ENCODE measurements around the gene CPNE1.

CPNE1 gene

GRCh38 chr20:35619196-35620095 lies 45.3 kb downstream of the CPNE1 start:
- Histone ChIP-seq H3K9me3 (ENCODE audit: control insufficient read depth, low read length) (no peaks in the 10 kb centered on the region), H3K4me3 (ENCODE audit: extremely low read depth, insufficient read depth, low read length, poor library complexity, severe bottlenecking) (peak overlapping the region; percentile 39), H3K4me1 (ENCODE audit: control insufficient read depth, insufficient read depth, low read length, poor library complexity, severe bottlenecking) (peaks cover 8% of the 10 kb centered on the region), H3K27ac (ENCODE audit: low read depth, low read length, severe bottlenecking) (peak overlapping the region; percentile 23), H3K36me3 (ENCODE audit: control insufficient read depth, insufficient read depth, low read length) (peaks cover 17% of the 10 kb centered on the region)
- WGBS, 2 experiments (ENCODE audit: insufficient coverage in 2 of 2) = 4 to 8% methylated on average over 40 to 45 of the region's 49 CpGs

- H3K36me3 ChIP-seq (ENCODE audit: control insufficient read depth, insufficient read depth, low read length) = peaks cover 12% of the 10 kb centered on the region
- H3K4me1 ChIP-seq (ENCODE audit: control insufficient read depth, insufficient read depth, low read length, poor library complexity, severe bottlenecking) = peaks cover 8% of the 10 kb centered on the region
- H3K9me3 ChIP-seq (ENCODE audit: control insufficient read depth, low read length) = no peaks in the 10 kb centered on the region
- WGBS, 2 experiments (ENCODE audit: insufficient coverage in 2 of 2) = 33 to 41% methylated on average over 25 to 26 of the region's 35 CpGs
- H3K27ac ChIP-seq (ENCODE audit: low read depth, low read length, severe bottlenecking) = no peak overlapping the region
- H3K4me3 ChIP-seq (ENCODE audit: extremely low read depth, insufficient read depth, low read length, poor library complexity, severe bottlenecking) = peak overlapping the region; percentile 39
Measured at GRCh38 chr20:35618263-35619131, 46.2 kb downstream of the CPNE1 start.

- 23 to 26% methylated on average over 16 to 20 of the region's 22 CpGs for WGBS, 2 experiments (ENCODE audit: insufficient coverage in 2 of 2)
- Histone ChIP-seq H3K9me3 (ENCODE audit: control insufficient read depth, low read length) (no peaks in the 10 kb centered on the region), H3K36me3 (ENCODE audit: control insufficient read depth, insufficient read depth, low read length) (peaks cover 12% of the 10 kb centered on the region), H3K27ac (ENCODE audit: low read depth, low read length, severe bottlenecking) (peak overlapping the region; percentile 33), H3K4me1 (ENCODE audit: control insufficient read depth, insufficient read depth, low read length, poor library complexity, severe bottlenecking) (peaks cover 8% of the 10 kb centered on the region), H3K4me3 (ENCODE audit: extremely low read depth, insufficient read depth, low read length, poor library complexity, severe bottlenecking) (peak overlapping the region; percentile 29)
Measured at GRCh38 chr20:35617397-35618262, 47.1 kb downstream of the CPNE1 start.

GRCh38 chr20:35616465-35617396 lies 48.0 kb downstream of the CPNE1 start:
- peak overlapping the region; percentile 90 for H3K27ac ChIP-seq (ENCODE audit: low read depth, low read length, severe bottlenecking)
- H3K4me1 ChIP-seq (ENCODE audit: control insufficient read depth, insufficient read depth, low read length, poor library complexity, severe bottlenecking) = peaks cover 8% of the 10 kb centered on the region
- H3K4me3 ChIP-seq (ENCODE audit: extremely low read depth, insufficient read depth, low read length, poor library complexity, severe bottlenecking) = peak overlapping the region; percentile 29
- no peaks in the 10 kb centered on the region for H3K9me3 ChIP-seq (ENCODE audit: control insufficient read depth, low read length)
- peaks cover 7% of the 10 kb centered on the region for H3K36me3 ChIP-seq (ENCODE audit: control insufficient read depth, insufficient read depth, low read length)
- 26% methylated on average over 43 to 54 of the region's 57 CpGs for WGBS, 2 experiments (ENCODE audit: insufficient coverage in 2 of 2)

GRCh38 chr20:35615667-35616464 lies 48.8 kb downstream of the CPNE1 start, which contains the start of gene SPAG4:
Gene SPAG4, plus strand, starts transcription at chr20:35615829. Its CDS starts 175 bp downstream, at chr20:35616004.
- peaks cover 2% of the 10 kb centered on the region for H3K36me3 ChIP-seq (ENCODE audit: control insufficient read depth, insufficient read depth, low read length)
- WGBS, 2 experiments (ENCODE audit: insufficient coverage in 2 of 2) = 3 to 5% methylated on average over 30 to 67 of the region's 68 CpGs
- H3K9me3 ChIP-seq (ENCODE audit: control insufficient read depth, low read length) = no peaks in the 10 kb centered on the region
- peak within 1 kb of the TSS; percentile 47 for H3K4me3 ChIP-seq (ENCODE audit: extremely low read depth, insufficient read depth, low read length, poor library complexity, severe bottlenecking)
- H3K27ac ChIP-seq (ENCODE audit: low read depth, low read length, severe bottlenecking) = peak within 1 kb of the TSS; percentile 90
- H3K4me1 ChIP-seq (ENCODE audit: control insufficient read depth, insufficient read depth, low read length, poor library complexity, severe bottlenecking) = peaks cover 8% of the 10 kb centered on the region

- Histone ChIP-seq H3K4me1 (ENCODE audit: control insufficient read depth, insufficient read depth, low read length, poor library complexity, severe bottlenecking) (no peaks in the 10 kb centered on the region), H3K9me3 (ENCODE audit: control insufficient read depth, low read length) (no peaks in the 10 kb centered on the region), H3K27ac (ENCODE audit: low read depth, low read length, severe bottlenecking) (no peak overlapping the region), H3K36me3 (ENCODE audit: control insufficient read depth, insufficient read depth, low read length) (no peaks in the 10 kb centered on the region), H3K4me3 (ENCODE audit: extremely low read depth, insufficient read depth, low read length, poor library complexity, severe bottlenecking) (no peak overlapping the region)
- 100% methylated on average over 2 of the region's 2 CpGs for WGBS, 2 experiments (ENCODE audit: insufficient coverage in 2 of 2)
Measured at GRCh38 chr20:35611482-35611881, 53.2 kb downstream of the CPNE1 start.

- Histone ChIP-seq H3K36me3 (ENCODE audit: control insufficient read depth, insufficient read depth, low read length) (no peaks in the 10 kb centered on the region), H3K4me3 (ENCODE audit: extremely low read depth, insufficient read depth, low read length, poor library complexity, severe bottlenecking) (no peak overlapping the region), H3K4me1 (ENCODE audit: control insufficient read depth, insufficient read depth, low read length, poor library complexity, severe bottlenecking) (no peaks in the 10 kb centered on the region), H3K9me3 (ENCODE audit: control insufficient read depth, low read length) (no peaks in the 10 kb centered on the region), H3K27ac (ENCODE audit: low read depth, low read length, severe bottlenecking) (no peak overlapping the region)
- WGBS, 2 experiments (ENCODE audit: insufficient coverage in 2 of 2) = 88 to 98% methylated on average over 3 to 6 of the region's 9 CpGs
Measured at GRCh38 chr20:35610833-35611427, 53.8 kb downstream of the CPNE1 start.

- 90 to 91% methylated on average over 10 to 11 of the region's 14 CpGs for WGBS, 2 experiments (ENCODE audit: insufficient coverage in 2 of 2)
- H3K36me3 ChIP-seq (ENCODE audit: control insufficient read depth, insufficient read depth, low read length) = no peaks in the 10 kb centered on the region
- H3K4me3 ChIP-seq (ENCODE audit: extremely low read depth, insufficient read depth, low read length, poor library complexity, severe bottlenecking) = no peak overlapping the region
- no peaks in the 10 kb centered on the region for H3K4me1 ChIP-seq (ENCODE audit: control insufficient read depth, insufficient read depth, low read length, poor library complexity, severe bottlenecking)
- H3K9me3 ChIP-seq (ENCODE audit: control insufficient read depth, low read length) = no peaks in the 10 kb centered on the region
- H3K27ac ChIP-seq (ENCODE audit: low read depth, low read length, severe bottlenecking) = no peak overlapping the region
Measured at GRCh38 chr20:35607003-35607735, 57.5 kb downstream of the CPNE1 start.
